ENCODE data around the gene PTCD1. TPM values are rescaled to one million over a fixed set of nuclear protein-coding genes. Genes with fewer than 3 reads are reported as not detected.
"Not testable (repeated sequence)": the region's sequence is repeated elsewhere in the genome, so short reads cannot be mapped to it uniquely, and the experiment has no call there.

Gene PTCD1
- total RNA-seq, 1 donor from 2014 or later = 10.5 TPM

DNA sequence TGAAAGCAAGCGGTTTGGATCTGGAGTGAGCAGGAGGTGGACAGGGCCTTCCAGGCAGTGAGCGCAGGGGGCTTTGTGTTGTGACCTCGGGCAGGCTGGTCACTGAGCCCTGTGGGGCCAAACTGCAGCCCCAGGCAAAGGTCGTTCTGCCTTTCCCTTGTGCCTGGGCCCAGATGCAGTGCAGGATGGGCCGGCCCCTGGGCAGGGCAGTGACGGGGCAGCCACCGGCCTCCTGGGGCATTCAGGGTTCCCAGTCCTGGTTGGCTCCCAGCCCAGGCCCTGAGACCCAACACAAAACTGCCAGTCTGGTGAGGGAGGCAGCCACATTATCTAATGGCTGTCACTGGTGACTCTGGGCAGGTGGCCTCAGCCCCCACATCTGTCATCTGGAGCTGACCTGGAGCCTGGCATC, 56.9 kb downstream of the PTCD1 start:
- Histone ChIP-seq H3K36me3 (no peaks in the 10 kb centered on the region), H3K4me3 (no peak overlapping the region), H3K4me1 (no peaks in the 10 kb centered on the region), H3K27me3 (no peaks in the 10 kb centered on the region), H3K79me2 (ENCODE audit: low read depth) (no peaks in the 10 kb centered on the region), H2AFZ (replicated peaks) (no peak overlapping the region), H3F3A (ENCODE audit: low read depth) (no peaks in the 10 kb centered on the region), H4K20me1 (ENCODE audit: low read depth) (no peaks in the 10 kb centered on the region), H3K27ac (peak overlapping the region; percentile 6), H3K9ac (no peak overlapping the region), H3K4me2 (no peak overlapping the region), H3K9me3 (ENCODE audit: low read depth) (no peaks in the 10 kb centered on the region)
- TF ChIP-seq, protein P1, sequence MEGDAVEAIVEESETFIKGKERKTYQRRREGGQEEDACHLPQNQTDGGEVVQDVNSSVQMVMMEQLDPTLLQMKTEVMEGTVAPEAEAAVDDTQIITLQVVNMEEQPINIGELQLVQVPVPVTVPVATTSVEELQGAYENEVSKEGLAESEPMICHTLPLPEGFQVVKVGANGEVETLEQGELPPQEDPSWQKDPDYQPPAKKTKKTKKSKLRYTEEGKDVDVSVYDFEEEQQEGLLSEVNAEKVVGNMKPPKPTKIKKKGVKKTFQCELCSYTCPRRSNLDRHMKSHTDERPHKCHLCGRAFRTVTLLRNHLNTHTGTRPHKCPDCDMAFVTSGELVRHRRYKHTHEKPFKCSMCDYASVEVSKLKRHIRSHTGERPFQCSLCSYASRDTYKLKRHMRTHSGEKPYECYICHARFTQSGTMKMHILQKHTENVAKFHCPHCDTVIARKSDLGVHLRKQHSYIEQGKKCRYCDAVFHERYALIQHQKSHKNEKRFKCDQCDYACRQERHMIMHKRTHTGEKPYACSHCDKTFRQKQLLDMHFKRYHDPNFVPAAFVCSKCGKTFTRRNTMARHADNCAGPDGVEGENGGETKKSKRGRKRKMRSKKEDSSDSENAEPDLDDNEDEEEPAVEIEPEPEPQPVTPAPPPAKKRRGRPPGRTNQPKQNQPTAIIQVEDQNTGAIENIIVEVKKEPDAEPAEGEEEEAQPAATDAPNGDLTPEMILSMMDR (IDR thresholded peaks at IDR 0.05) = no peak
- TF ChIP-seq EZH2phosphoT487 (IDR thresholded peaks at IDR 0.05) (no peak), EZH2 (IDR thresholded peaks at IDR 0.05) (no peak)
- H3K9me3 Mint-ChIP-seq = no peaks in the 10 kb centered on the region
- H3K36me3 Mint-ChIP-seq = peaks cover 4% of the 10 kb centered on the region
- no peak overlapping the region for H3K4me3 Mint-ChIP-seq
- no peak for DNase-seq (ENCODE audit: low spot score)
- peak overlapping the region; percentile 63 for H3K27ac Mint-ChIP-seq
- H3K27me3 Mint-ChIP-seq (ENCODE audit: insufficient read depth, low read depth) = no peaks in the 10 kb centered on the region
- peaks cover 3% of the 10 kb centered on the region for H3K4me1 Mint-ChIP-seq

DNA sequence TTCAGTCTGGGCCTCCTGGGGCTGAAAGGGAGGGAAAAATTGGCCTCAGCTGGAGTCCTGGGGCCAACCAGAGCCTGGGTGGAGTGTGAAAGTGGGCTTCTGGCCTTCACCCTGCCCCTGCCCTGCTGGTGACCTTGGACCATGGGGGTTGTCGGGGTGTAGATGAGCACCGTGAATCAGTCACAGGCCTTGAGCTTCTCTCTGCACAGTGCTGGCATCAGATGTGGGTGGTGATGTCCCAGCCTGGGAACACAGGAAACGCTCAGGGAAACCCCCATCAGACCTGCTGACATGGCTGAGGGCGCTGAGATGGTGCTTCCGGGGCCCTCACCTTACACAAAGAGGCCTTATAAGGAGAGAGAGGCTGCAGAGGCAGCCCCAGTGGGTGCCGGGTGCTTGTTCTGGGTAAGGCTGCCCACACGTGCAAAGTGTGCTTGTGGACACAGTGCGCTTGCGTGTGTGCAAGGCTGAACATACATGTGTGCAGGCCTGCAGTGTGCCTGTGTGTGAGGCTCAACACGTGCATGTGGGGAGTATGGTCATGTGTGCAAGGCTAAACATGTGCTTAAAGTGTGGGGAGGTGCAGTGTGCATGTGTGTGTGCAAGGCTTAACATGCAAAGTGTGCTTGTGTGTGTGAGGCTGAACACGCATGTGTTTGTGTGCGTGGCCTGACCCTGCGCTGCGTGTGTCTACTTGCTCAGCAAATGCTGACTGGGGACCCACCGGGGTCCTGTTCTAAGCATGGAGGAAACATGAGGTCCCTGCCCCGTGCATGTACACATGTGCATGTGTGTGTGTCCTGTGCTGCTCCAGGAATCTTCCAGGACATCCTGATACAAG, 57.6 kb downstream of the PTCD1 start:
- H3K4me3 ChIP-seq = no peak overlapping the region
- H3K27me3 Mint-ChIP-seq (ENCODE audit: insufficient read depth, low read depth) = no peaks in the 10 kb centered on the region
- H3K36me3 ChIP-seq = no peaks in the 10 kb centered on the region
- H3K9ac ChIP-seq = peak overlapping the region; percentile 10
- H3K27ac ChIP-seq = peak overlapping the region; percentile 6
- no peaks in the 10 kb centered on the region for H4K20me1 ChIP-seq (ENCODE audit: low read depth)
- no peak overlapping the region for H3K4me2 ChIP-seq
- no peak overlapping the region for H2AFZ ChIP-seq (replicated peaks)
- no peaks in the 10 kb centered on the region for H3K27me3 ChIP-seq
- peaks cover 4% of the 10 kb centered on the region for H3K36me3 Mint-ChIP-seq
- no peaks in the 10 kb centered on the region for H3K4me1 ChIP-seq
- peak overlapping the region; percentile 63 for H3K27ac Mint-ChIP-seq
- no peak for TF ChIP-seq EZH2phosphoT487 (IDR thresholded peaks at IDR 0.05)
- no peak for TF ChIP-seq EZH2 (IDR thresholded peaks at IDR 0.05)
- TF ChIP-seq, protein P1 (IDR thresholded peaks at IDR 0.05) = no peak
- H3K9me3 Mint-ChIP-seq = no peaks in the 10 kb centered on the region
- no peak for DNase-seq (ENCODE audit: low spot score)
- H3F3A ChIP-seq (ENCODE audit: low read depth) = no peaks in the 10 kb centered on the region
- H3K79me2 ChIP-seq (ENCODE audit: low read depth) = peaks cover 2% of the 10 kb centered on the region
- H3K9me3 ChIP-seq (ENCODE audit: low read depth) = no peaks in the 10 kb centered on the region
- H3K4me1 Mint-ChIP-seq = peaks cover 3% of the 10 kb centered on the region
- no peak overlapping the region for H3K4me3 Mint-ChIP-seq

DNA sequence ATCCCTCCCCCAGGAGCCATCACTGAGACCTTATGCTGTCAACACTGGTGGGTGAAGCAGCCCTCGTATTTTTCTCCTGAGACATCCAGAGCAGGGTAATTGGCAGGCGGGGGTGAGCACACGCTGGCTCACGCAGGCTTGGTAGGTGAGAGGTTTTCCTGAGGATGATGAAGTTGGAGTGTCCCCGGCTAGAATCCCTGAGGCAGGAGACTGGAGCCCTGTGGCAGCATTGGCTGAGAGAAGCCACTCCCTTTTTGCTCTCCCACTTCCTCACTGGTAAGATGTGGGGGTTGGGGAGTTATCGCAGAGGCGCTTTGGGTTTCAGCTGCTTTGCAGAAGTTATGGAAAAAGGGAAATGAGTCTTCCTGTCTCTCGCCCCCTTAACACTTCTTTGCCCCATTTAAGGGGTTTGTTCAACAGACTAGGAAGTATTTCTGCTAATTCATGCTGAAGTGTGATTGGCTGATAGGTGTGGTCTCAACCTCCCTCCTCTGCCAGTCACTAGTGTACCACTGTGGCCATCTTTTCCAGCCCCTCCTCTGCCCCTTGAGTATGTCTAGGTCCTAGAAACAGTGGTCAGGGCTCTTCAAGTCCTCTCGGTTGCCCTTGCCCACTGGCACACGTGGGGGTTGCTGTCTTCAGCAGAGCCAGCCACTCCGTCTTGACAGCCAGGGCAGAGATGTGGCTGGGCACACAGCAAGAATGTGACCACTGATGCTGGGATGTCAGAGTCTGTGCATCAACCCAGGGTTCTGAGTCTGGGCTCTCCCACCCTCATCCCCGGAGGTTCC, 58.4 kb downstream of the PTCD1 start:
- H3K36me3 Mint-ChIP-seq = peaks cover 4% of the 10 kb centered on the region
- Histone ChIP-seq H3K4me2 (no peak overlapping the region), H3K9me3 (ENCODE audit: low read depth) (no peaks in the 10 kb centered on the region), H4K20me1 (ENCODE audit: low read depth) (no peaks in the 10 kb centered on the region), H3K4me3 (no peak overlapping the region), H3K36me3 (no peaks in the 10 kb centered on the region), H3K9ac (peak overlapping the region; percentile 10), H3K27me3 (no peaks in the 10 kb centered on the region), H2AFZ (replicated peaks) (no peak overlapping the region), H3K27ac (no peak overlapping the region), H3K79me2 (ENCODE audit: low read depth) (peaks cover 11% of the 10 kb centered on the region), H3K4me1 (no peaks in the 10 kb centered on the region), H3F3A (ENCODE audit: low read depth) (no peaks in the 10 kb centered on the region)
- H3K27ac Mint-ChIP-seq = no peak overlapping the region
- TF ChIP-seq, protein P1 (IDR thresholded peaks at IDR 0.05) = no peak
- TF ChIP-seq EZH2 (IDR thresholded peaks at IDR 0.05) (no peak), EZH2phosphoT487 (IDR thresholded peaks at IDR 0.05) (no peak)
- H3K27me3 Mint-ChIP-seq (ENCODE audit: insufficient read depth, low read depth) = no peaks in the 10 kb centered on the region
- H3K4me1 Mint-ChIP-seq = peaks cover 3% of the 10 kb centered on the region
- no peaks in the 10 kb centered on the region for H3K9me3 Mint-ChIP-seq
- no peak overlapping the region for H3K4me3 Mint-ChIP-seq
- no peak for DNase-seq (ENCODE audit: low spot score)

DNA sequence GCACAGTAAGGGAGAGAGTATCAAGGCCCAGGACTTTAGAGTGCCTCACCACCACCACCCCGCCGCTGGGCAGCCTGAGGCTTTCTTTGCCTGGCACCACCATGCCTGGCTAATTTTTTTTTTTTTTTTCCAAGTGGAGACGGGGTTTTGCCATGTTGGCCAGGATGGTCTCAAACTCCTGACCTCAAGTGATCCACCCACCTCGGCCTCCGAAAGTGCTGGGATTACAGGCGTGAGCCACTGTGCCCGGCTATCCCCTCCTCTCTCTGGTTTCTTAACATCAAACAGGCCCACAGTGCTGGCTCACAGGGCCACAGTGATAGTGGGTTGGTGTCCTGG, 58.9 kb downstream of the PTCD1 start:
- Histone ChIP-seq H3K9ac (peak overlapping the region; percentile 10), H3K79me2 (ENCODE audit: low read depth) (peaks cover 12% of the 10 kb centered on the region)
- H3K27me3 ChIP-seq; H3K9me3 ChIP-seq (ENCODE audit: low read depth); H3F3A ChIP-seq (ENCODE audit: low read depth); H3K4me3 Mint-ChIP-seq; H4K20me1 ChIP-seq (ENCODE audit: low read depth); H3K4me2 ChIP-seq; DNase-seq (ENCODE audit: low spot score); H3K27ac Mint-ChIP-seq; H3K27me3 Mint-ChIP-seq (ENCODE audit: insufficient read depth, low read depth); H3K4me1 ChIP-seq; H3K36me3 Mint-ChIP-seq; H3K9me3 Mint-ChIP-seq; H3K4me3 ChIP-seq; H3K36me3 ChIP-seq; H3K4me1 Mint-ChIP-seq; H2AFZ ChIP-seq (replicated peaks); H3K27ac ChIP-seq: not testable (repeated sequence)
